Common myeloid progenitor, CD34-positive (primary cell): ENCODE results near the gene RALGAPA2.

Experiments used
- CTCF ChIA-PET: fragments of 350-600 bp; sonication (Branson Sonifier 250); formaldehyde crosslinking; loops from one replicate; lab custom pipeline; 2021; ENCODE audit warnings: antibody characterized with exemption; lab: Charles Lee
- POLR2A ChIA-PET: fragments of 350-600 bp; sonication (Branson Sonifier 250); formaldehyde crosslinking; loops from one replicate; lab custom pipeline; 2021; ENCODE audit warnings: antibody characterized with exemption; lab: Charles Lee
- DNase-seq, 3 donors: peaks; one replicate each; pipeline versions ENCODE4 v3.0.0 to v3.0.0-alpha.2; 2013
- H3K27ac ChIP-seq, 2 experiments: 1 replicate in 1 of 2; 2 replicates in 1 of 2; pipeline ENCODE4 v1.7.0; 2013; ENCODE audit warnings: inconsistent platforms in 2 of 2, low read length in 2 of 2, mild to moderate bottlenecking in 2 of 2, low read depth in 1 of 2, moderate library complexity in 1 of 2; ENCODE audit not compliant: severe bottlenecking in 2 of 2, insufficient read depth in 1 of 2, poor library complexity in 1 of 2
- H3K27me3 ChIP-seq, 5 experiments: replicated peaks in 2 of 5; 1 replicate in 3 of 5; 2 replicates in 2 of 5; pipeline versions ENCODE4 v1.6.1 to v1.7.0; 2013; ENCODE audit warnings: low read length in 4 of 5, mild to moderate bottlenecking in 2 of 5, moderate library complexity in 2 of 5, inconsistent platforms in 1 of 5; ENCODE audit not compliant: insufficient read depth in 5 of 5, control insufficient read depth in 4 of 5
- H3K36me3 ChIP-seq, 4 experiments: 1 replicate in 2 of 4; 2 replicates in 2 of 4; pipeline versions ENCODE4 v1.6.1 to v1.7.0; 2013; ENCODE audit warnings: low read length in 3 of 4, control low read depth in 1 of 4, mild to moderate bottlenecking in 1 of 4; ENCODE audit not compliant: control insufficient read depth in 4 of 4, insufficient read depth in 4 of 4
- H3K4me1 ChIP-seq, 4 experiments: 1 replicate in 3 of 4; 2 replicates in 1 of 4; pipeline versions ENCODE4 v1.6.1 to v1.7.1; 2013; ENCODE audit warnings: low read length in 3 of 4, mild to moderate bottlenecking in 3 of 4, control low read depth in 1 of 4, inconsistent platforms in 1 of 4, moderate library complexity in 1 of 4; ENCODE audit not compliant: control insufficient read depth in 4 of 4, insufficient read depth in 4 of 4; ENCODE audit errors: control extremely low read depth in 1 of 4
- H3K4me3 ChIP-seq, 7 experiments: 1 replicate in 4 of 7; 2 replicates in 3 of 7; pipeline versions ENCODE4 v1.5.1 to v1.7.0; 2013; ENCODE audit warnings: mild to moderate bottlenecking in 7 of 7, low read length in 6 of 7, moderate library complexity in 6 of 7, inconsistent platforms in 2 of 7, low read depth in 2 of 7, control low read depth in 1 of 7; ENCODE audit not compliant: insufficient read depth in 4 of 7, control insufficient read depth in 1 of 7; ENCODE audit errors: extremely low read depth in 1 of 7
- H3K9me3 ChIP-seq, 5 experiments: 1 replicate in 4 of 5; 2 replicates in 1 of 5; pipeline versions ENCODE4 v1.6.1 to v1.7.1; 2013; ENCODE audit warnings: low read length in 4 of 5, mild to moderate bottlenecking in 2 of 5, inconsistent platforms in 1 of 5, low read depth in 1 of 5, moderate library complexity in 1 of 5; ENCODE audit not compliant: control insufficient read depth in 4 of 5, insufficient read depth in 2 of 5; ENCODE audit errors: control extremely low read depth in 1 of 5
- WGBS: methylation state at CpG from one replicate; pipeline ENCODE4 v1.1.5; 2013; ENCODE audit not compliant: insufficient coverage; 5-methylcytosine and 5-hydroxymethylcytosine counted together

Gene RALGAPA2

GRCh38 chr20:20343932-20344331 is 368.5 kb downstream of the RALGAPA2 start:
- DNase-seq: no peak
- ChIA-PET POLR2A (no interaction called here), CTCF (interaction anchor here (0.9 to 1.5 kb wide), 2 partner anchors 106 to 250 kb away, joined by 3 read pairs; no protein-coding TSS in a partner anchor)
- 89% methylated on average over 5 of the region's 7 CpGs for WGBS
- Histone ChIP-seq H3K4me3 (no peak overlapping the region), H3K27me3 (peaks cover 0 to 4% (median 2%) of the 10 kb centered on the region in 5 experiments), H3K27ac (no peak overlapping the region), H3K4me1 (peaks cover 0 to 6% (median 0%) of the 10 kb centered on the region in 4 experiments), H3K36me3 (no peaks in the 10 kb centered on the region), H3K9me3 (peaks cover 0 to 15% (median 3%) of the 10 kb centered on the region in 5 experiments)
